Measurements from ENCODE around the gene IGF1R. TPM values are rescaled to one million over a fixed set of nuclear protein-coding genes. Genes with fewer than 3 reads are reported as not detected.
"Not testable (repeated sequence)": the region's sequence is repeated elsewhere in the genome, so short reads cannot be mapped to it uniquely, and the experiment has no call there.

Gene IGF1R
- polyA plus RNA-seq, 4 donors, result 25.1 to 53.9 (median 48.3) TPM

DNA sequence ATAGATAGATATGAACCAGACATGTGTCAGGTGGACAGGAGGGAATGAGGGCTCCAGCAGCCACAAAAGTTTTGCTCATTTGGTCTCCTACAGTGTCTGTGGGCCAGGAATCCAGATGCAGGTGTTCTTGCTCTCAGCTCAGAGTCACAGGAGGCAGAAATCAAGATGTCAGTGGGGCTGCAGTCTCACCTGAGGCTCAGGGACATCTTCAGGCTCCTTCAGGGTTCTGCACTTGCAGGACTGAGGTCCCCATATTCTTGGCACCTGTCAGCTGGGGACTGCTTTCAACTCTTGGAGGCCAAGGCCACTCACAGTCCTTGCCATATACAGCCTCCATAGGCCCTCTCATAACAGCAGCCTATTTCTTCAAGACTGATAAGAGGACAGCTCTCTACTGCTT lies 301.9 kb downstream of the IGF1R start:
- DNase-seq (ENCODE audit: low read depth in 4 of 4, low spot score in 3 of 4), result no peak

DNA sequence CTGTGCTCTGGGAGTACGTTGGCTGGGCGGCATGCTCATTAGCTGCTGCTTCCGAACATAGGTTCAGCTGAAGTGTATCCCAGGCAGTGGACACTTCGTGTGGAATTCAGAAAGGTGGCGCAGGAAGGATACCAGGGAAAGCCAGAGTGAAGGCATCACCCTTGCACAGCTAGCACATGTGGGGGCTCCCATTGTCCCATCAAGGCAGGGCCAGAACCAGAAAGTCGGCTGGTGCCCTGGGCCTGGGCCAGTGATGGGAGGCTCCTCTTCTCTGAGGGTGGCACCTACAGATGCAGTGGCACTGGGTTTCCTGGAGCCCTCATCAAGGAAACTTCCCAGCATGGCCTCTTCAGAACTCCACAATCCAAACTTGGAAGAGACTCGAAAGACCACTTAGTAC lies 302.7 kb downstream of the IGF1R start:
- no peak for DNase-seq (ENCODE audit: low read depth in 4 of 4, low spot score in 3 of 4)

DNA sequence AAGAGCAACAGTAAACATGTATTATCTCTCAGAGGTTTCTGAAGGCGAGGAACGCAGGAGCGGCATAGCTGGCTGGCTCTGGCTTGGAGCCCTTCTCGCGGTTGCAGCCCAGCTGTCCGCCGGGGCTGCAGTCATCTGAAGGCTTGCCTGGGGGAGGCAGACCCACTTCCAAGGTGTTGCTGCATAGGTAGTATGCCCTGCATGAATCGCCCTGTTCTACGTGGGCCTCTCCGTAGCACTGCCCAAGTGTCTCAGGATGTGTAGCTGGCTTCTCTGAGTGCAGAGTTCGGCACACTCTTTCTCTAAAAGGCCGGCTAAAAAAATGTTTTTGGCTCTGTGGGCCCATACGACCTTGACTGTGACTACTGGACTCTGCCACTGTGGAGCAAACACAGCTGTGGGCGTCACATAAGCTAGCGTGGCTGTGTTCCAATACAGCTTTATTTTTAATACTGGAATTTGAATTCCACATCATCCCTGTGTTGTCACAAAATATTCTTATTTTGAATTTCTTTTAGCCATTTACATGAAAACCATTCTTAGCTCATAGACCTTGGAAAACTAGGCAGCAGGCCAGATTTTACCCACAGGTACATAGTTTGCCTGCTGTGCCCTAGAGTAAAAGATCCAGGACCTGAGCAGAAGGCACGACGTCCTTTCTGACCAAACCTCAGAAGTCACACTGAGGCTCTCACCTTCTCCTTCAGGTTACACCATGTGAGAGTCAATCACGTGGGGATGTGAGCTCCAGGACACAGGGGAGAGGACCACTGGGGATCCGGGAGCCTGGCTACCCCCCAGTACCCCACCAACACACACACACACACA lies 303.4 kb downstream of the IGF1R start:
- DNase-seq (ENCODE audit: low read depth in 4 of 4, low spot score in 3 of 4), result no peak

DNA sequence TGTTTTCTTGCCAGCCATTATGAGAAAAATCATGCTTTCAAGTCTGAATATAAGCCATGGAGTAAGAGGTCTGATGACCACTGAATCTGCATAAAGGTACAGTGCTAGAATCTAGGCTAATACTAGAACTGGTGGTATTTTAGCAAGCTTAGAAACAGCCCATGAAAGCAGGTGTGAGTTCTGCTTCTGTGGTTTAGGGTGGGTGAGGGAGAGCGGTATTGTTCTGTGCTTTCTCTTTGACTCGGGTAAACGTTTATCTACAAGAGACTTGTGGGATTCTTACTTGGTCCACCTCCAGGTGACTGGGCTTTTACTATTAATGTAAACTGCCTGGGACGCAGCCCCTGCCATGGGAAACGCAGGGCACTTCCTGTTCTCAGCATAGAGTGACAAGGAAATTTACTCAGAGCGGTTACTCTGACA lies 304.1 kb downstream of the IGF1R start:
- DNase-seq (ENCODE audit: low read depth in 4 of 4, low spot score in 3 of 4), result no peak

DNA sequence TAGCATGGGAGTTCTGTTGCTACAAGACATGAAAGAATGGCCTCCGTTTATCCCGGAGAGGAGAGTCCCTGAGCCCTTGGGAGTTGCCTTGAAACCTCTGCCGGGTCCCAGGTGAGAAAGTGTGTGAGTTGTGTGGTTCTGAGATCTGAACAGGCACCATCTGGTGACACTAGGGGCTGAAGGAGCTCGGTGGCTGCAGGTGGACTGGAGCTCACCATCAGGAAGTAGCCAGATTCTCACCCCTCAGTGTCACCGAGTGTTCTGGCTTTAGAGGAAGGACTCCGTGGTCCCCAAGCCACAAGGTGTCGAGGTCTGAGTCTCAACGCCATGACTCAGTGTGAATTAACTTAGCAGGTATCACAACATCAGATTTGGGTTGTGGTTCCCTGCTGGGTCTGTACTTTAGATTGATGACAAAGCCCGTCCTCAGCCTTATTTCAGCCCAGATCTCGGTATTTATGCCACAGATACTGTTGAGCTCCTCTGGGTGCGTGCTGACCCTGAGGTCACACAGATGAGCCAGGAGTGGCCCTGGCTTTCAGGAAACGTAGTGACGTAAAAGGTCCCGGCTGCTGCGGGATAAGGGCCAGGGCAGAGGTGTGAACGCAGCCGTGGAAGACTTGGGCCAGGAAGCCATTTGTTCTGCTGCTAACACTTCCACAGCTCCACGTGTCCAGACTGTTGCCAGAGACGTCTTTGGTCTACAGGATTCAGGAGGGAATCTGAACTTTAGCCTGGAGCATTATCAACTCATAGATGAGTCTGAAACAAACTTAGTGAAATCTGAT lies 304.9 kb downstream of the IGF1R start:
- DNase-seq (ENCODE audit: low read depth in 4 of 4, low spot score in 3 of 4), result no peak

DNA sequence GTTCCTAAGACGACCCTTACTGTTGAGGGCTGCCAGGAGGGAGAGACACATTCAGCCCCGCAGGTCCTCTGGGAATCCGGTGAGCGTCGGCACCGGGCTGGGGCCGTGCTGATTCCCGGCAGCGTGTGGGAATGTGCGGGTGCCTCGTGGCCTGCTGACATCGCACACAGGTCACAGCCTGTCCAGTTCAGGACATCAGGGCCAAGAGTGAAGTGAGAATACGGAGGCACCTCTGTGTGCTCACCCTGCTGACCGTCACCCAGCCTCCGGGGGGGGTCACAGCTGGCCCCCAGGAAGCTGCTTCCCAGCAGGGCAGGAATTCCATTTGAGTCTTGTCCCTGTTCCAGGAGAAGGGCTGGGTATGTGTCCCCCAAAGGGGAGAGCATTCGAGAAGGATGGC lies 305.6 kb downstream of the IGF1R start:
- DNase-seq (ENCODE audit: low read depth in 4 of 4, low spot score in 3 of 4), result no peak

DNA sequence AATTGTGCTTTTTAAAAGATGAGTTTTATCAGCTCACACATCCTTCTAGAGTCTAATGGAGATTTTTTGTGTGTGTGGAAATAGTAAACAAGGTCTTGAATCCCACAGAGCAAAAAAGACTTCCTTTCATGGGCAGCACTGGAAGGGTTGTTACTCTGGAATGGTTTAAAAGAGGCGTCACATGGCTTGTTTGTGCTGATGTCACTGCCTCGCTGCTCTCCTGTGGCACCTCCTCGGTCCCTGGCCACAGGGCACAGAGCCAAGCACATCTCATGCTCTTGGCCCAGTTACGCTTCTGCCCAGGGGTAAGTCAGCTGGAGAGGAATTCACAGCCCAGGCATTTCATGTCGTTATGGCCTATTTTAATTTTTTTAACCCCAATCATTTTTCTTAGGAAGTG lies 306.1 kb downstream of the IGF1R start:
- DNase-seq (ENCODE audit: low read depth in 4 of 4, low spot score in 3 of 4), result no peak

DNA sequence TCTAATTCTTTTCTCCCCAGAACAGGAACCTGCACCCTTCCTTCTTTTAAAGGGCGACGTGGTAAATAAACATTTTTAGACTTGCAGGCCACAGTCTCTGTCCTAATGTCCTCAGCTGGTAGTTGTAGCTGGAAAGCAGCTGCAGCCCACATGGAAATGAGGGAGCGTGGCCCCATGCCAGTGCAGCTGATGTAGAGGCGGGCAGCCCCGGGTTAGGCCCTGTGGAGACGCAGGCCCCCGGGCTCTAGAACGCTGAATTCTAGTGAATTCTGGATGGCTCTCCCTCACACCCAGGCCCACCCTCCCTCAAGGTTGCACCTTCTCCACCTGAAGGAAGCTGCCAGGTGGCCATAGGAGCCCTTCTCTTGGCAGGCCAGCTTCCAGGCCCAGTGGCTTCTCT lies 307.0 kb downstream of the IGF1R start:
- no peak for DNase-seq (ENCODE audit: low read depth in 4 of 4, low spot score in 3 of 4)

DNA sequence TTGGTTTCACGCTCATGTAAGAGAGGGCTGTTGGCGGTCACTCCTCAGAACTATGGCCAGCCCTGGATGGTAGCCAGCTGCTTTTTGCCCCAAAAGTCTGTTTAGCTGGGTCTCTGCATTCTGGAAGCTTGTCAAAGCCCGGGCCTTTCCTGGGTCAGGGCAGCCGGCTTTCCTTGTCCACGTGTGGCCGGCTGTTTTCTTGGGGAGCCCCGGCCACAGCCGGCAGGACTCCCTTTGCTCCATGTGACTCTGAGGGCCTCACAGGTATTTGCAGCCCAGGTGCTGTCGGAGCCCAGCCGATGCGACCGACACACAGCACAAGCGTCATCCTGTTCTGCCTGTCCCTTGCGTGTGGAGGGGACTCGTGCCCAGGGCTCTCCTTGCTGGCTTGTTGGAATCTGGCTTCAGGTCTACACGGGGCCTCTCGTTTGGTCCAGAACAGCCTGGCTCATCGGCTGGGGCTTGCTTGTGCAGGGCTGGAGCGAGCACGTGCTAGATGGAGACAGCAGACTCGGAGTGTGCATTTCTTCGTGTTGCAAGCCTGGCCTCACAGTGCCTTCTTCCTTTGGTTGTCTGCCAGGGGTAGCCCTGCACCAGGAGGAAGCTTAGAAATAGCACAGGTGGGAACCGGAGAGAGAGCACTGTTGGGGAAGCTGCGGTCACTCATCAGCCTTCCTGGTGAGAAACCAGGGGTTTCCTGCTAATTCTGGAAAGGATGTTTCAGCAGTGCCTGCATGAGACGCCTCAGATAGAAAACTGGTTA lies 307.8 kb downstream of the IGF1R start:
- no peak for DNase-seq (ENCODE audit: low read depth in 4 of 4, low spot score in 3 of 4)

DNA sequence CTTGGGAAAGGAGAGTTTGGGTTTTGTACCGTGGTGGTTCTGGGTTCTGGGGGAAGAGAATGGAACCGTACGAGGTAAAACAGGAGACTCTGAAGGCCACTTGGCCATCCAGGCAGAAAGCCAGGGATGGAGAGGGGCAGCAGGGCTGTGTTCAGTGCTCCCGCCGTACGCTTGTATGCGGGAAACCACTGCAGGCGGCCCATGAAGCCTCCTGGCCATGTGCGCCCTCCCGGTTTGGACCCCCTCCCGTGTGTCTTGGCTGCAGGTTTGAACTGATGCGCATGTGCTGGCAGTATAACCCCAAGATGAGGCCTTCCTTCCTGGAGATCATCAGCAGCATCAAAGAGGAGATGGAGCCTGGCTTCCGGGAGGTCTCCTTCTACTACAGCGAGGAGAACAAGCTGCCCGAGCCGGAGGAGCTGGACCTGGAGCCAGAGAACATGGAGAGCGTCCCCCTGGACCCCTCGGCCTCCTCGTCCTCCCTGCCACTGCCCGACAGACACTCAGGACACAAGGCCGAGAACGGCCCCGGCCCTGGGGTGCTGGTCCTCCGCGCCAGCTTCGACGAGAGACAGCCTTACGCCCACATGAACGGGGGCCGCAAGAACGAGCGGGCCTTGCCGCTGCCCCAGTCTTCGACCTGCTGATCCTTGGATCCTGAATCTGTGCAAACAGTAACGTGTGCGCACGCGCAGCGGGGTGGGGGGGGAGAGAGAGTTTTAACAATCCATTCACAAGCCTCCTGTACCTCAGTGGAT lies 308.6 kb downstream of the IGF1R start:
- DNase-seq (ENCODE audit: low read depth in 4 of 4, low spot score in 3 of 4), result no peak

DNA sequence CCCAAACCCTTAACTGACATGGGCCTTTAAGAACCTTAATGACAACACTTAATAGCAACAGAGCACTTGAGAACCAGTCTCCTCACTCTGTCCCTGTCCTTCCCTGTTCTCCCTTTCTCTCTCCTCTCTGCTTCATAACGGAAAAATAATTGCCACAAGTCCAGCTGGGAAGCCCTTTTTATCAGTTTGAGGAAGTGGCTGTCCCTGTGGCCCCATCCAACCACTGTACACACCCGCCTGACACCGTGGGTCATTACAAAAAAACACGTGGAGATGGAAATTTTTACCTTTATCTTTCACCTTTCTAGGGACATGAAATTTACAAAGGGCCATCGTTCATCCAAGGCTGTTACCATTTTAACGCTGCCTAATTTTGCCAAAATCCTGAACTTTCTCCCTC lies 309.3 kb downstream of the IGF1R start:
- DNase-seq (ENCODE audit: low read depth in 4 of 4, low spot score in 3 of 4), result no peak

DNA sequence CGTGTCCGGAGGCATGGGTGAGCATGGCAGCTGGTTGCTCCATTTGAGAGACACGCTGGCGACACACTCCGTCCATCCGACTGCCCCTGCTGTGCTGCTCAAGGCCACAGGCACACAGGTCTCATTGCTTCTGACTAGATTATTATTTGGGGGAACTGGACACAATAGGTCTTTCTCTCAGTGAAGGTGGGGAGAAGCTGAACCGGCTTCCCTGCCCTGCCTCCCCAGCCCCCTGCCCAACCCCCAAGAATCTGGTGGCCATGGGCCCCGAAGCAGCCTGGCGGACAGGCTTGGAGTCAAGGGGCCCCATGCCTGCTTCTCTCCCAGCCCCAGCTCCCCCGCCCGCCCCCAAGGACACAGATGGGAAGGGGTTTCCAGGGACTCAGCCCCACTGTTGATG lies 309.7 kb downstream of the IGF1R start:
- DNase-seq (ENCODE audit: low read depth in 4 of 4, low spot score in 3 of 4), result no peak

DNA sequence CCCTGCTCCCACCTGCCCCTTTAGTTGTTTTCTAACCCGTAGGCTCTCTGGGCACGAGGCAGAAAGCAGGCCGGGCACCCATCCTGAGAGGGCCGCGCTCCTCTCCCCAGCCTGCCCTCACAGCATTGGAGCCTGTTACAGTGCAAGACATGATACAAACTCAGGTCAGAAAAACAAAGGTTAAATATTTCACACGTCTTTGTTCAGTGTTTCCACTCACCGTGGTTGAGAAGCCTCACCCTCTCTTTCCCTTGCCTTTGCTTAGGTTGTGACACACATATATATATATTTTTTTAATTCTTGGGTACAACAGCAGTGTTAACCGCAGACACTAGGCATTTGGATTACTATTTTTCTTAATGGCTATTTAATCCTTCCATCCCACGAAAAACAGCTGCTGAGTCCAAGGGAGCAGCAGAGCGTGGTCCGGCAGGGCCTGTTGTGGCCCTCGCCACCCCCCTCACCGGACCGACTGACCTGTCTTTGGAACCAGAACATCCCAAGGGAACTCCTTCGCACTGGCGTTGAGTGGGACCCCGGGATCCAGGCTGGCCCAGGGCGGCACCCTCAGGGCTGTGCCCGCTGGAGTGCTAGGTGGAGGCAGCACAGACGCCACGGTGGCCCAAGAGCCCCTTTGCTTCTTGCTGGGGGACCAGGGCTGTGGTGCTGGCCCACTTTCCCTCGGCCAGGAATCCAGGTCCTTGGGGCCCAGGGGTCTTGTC lies 310.7 kb downstream of the IGF1R start:
- no peak for DNase-seq (ENCODE audit: low read depth in 4 of 4, low spot score in 3 of 4)

DNA sequence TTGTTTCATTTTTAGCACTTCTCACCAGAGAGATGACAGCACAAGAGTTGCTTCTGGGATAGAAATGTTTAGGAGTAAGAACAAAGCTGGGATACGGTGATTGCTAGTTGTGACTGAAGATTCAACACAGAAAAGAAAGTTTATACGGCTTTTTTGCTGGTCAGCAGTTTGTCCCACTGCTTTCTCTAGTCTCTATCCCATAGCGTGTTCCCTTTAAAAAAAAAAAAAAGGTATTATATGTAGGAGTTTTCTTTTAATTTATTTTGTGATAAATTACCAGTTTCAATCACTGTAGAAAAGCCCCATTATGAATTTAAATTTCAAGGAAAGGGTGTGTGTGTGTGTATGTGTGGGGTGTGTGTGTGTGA lies 311.3 kb downstream of the IGF1R start:
- DNase-seq (ENCODE audit: low read depth in 4 of 4, low spot score in 3 of 4), result no peak

DNA sequence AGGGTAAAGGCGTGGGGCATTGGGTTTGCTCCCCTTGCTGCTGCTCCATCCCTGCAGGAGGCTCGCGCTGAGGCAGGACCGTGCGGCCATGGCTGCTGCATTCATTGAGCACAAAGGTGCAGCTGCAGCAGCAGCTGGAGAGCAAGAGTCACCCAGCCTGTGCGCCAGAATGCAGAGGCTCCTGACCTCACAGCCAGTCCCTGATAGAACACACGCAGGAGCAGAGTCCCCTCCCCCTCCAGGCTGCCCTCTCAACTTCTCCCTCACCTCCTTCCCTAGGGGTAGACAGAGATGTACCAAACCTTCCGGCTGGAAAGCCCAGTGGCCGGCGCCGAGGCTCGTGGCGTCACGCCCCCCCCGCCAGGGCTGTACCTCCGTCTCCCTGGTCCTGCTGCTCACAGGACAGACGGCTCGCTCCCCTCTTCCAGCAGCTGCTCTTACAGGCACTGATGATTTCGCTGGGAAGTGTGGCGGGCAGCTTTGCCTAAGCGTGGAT lies 312.3 kb downstream of the IGF1R start:
- DNase-seq (ENCODE audit: low read depth in 4 of 4, low spot score in 3 of 4), result no peak

DNA sequence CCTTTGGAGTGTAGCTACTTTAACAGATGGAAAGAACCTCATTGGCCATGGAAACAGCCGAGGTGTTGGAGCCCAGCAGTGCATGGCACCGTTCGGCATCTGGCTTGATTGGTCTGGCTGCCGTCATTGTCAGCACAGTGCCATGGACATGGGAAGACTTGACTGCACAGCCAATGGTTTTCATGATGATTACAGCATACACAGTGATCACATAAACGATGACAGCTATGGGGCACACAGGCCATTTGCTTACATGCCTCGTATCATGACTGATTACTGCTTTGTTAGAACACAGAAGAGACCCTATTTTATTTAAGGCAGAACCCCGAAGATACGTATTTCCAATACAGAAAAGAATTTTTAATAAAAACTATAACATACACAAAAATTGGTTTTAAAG lies 315.1 kb downstream of the IGF1R start:
- DNase-seq (ENCODE audit: low read depth in 4 of 4, low spot score in 3 of 4), result no peak

DNA sequence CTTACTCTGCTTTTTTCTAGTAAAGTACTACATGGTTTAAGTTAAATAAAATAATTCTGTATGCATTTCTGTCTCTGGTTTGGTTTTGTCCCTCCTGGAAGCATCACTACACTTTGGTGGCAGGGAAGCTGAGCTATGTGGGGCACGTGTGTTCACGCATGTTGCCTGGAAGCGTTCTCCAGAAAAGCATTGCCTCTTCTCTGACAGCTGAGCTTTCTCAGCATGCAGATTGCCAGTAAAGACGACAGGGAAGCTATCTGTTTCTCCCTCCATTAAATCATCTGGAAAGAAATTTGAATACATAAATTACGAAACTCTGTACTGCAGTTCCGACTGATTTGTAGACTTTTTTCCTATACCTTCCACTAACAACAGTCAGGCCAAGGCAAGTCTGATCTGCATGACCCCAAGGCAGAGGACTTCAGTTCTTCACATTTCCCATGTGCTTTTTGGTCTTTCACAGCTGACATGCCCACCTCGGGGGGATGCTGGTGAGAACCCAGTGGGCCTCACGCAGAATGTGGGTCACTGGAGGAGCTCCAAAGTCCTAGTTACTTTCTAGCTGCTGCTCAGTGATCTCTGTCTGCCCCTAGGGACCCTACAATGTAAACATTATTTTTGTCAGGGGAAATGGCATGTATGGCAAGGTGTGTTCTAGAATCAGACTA lies 316.3 kb downstream of the IGF1R start:
- no peak for DNase-seq (ENCODE audit: low read depth in 4 of 4, low spot score in 3 of 4)

DNA sequence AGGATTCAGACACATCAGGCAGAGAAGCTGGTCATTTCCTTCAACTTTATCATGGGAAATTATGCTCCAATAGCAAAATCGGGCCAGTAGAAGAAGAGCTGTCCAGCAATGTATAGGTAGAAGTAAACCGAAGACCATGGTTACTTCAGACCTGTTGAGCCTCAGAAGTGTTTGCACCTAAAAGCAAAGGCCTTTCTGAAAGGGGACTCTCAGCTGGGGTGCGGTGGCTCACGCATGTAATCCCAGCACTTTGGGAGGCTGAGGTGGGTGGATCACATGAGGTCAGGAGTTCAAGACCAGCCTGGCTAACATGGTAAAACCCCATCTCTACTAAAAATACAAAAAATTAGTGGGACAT lies 316.8 kb downstream of the IGF1R start:
- DNase-seq (ENCODE audit: low read depth in 4 of 4, low spot score in 3 of 4), result not testable (repeated sequence)

DNA sequence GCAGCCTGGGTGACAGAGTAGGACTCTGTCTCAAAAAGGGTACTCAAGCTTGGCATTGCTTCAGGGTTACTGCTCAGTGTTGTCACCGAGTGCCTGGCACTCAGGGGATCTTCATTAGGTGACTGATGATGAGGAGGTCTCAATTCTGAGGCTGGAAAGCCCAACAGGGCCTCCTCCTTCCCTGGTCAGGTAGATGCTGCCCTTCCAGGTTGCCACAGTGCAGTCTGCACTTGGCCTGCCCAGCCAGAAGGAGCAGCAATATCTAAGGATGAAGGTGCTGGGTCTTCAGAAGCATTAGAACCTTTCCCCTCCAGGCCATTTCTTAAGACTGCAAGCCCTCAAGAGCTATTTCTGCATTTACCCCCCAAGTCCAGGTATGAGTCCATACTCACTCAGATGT lies 317.3 kb downstream of the IGF1R start:
- DNase-seq (ENCODE audit: low read depth in 4 of 4, low spot score in 3 of 4), result no peak

Data from left renal pelvis (tissue), 4 donors.